ENCODE data around the gene SMC2.
A peak's percentile ranks its signal among the peaks of the same experiment; 100 is the strongest.

The SMC2 gene

DNA sequence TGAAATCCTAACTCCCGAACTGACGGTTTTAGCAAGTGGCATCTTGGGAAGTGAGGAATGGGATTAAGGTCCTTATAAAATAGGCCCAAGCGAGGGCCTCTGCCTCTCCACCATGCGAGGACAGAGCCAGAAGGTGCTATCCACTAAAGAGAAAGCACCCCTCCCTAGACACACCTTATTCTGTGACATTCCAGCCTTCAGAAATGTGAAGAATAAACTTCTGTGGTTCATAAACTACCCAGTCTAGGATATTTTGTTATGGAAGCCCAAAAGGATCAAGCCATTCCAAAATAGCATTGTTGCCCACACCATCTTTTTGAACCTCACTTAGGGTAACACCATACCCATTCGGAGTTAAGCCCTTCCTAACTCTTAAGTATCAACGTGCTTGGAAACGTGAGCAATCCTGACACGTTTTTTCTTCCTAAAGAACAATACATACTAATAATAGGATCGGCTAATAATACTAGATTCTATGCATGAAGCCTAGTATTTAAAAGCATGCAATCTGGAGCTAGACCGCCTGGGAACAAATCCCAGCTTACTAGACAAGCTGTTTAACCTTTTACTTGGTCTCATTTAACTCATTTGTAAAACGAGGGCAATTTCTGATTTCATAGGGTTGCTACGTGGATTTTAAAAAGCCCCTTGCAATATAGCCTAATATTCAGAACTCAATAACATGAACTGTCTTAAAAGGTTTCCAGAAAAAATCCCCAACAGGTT, 1.1 kb upstream of the SMC2 start:
- peak overlapping the region; percentile 81 for H3K27ac ChIP-seq (ENCODE audit: extremely low read depth, low read depth, low read length)
- peaks cover 0 to 12% of the 10 kb centered on the region in 2 experiments; a peak in 1 of 3 replicates for H3K36me3 ChIP-seq (ENCODE audit: control insufficient read depth in 2 of 2, insufficient read depth in 1 of 2, low read length in 2 of 2)
- H3K4me3 ChIP-seq (ENCODE audit: low read depth, low read length) = peak overlapping the region; percentile 94
- no peaks in the 10 kb centered on the region for H3K9me3 ChIP-seq (ENCODE audit: control insufficient read depth, insufficient read depth, low read depth, low read length)
- TF ChIP-seq ATF2 (tag by site-specific recombination; IDR thresholded peaks at IDR 0.05; ENCODE audit: low read depth) = no peak
- no peak for TF ChIP-seq RBAK (tag by site-specific recombination; IDR thresholded peaks at IDR 0.05)
- CTCF ChIA-PET = interaction anchor here (1.0 kb wide), 1 partner anchor 11 kb away, joined by 3 read pairs; no protein-coding TSS in a partner anchor
- 0 out of 2 replicates have a peak, but pooled peaks cover 2% of the 10 kb centered on the region for H3K4me1 ChIP-seq (ENCODE audit: control insufficient read depth, insufficient read depth, low read length)
- POLR2A ChIA-PET = interaction anchor here (1.0 to 2.0 kb wide), 7 partner anchors 9 to 655 kb away, joined by 3 to 6 read pairs (median 3); partner anchors contain the start of gene NIPSNAP3A

DNA sequence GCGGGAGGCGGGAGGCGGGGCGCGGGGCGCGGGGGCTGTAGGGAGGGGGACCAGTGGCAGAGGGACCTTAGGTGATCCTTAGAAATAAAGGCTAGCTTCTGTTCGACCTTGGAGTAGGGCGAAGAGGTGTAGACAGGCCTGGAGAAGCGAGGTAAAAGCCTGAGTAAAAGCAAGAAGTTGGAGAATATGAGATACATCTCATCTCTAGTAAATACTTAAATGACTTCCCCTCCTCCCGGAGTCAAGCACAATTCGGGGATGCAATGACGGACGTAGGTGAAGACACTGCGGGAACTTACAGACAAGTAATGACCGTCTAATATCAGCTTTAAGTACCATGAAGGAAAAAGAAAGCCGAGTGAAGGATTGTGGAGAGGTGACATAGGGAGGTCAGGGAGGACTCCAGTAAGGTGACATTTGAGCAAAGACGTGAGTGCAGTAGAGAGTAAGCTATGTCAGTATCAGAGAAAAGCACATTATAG, 466 bp downstream of the SMC2 start:
- peaks cover 2 to 16% of the 10 kb centered on the region in 2 experiments; a peak in 1 of 3 replicates for H3K36me3 ChIP-seq (ENCODE audit: control insufficient read depth in 2 of 2, insufficient read depth in 1 of 2, low read length in 2 of 2)
- ChIA-PET POLR2A (interaction anchor here (0.6 to 1.8 kb wide), 6 partner anchors 9 to 57 kb away, joined by 3 to 5 read pairs (median 3); no protein-coding TSS in a partner anchor), CTCF (interaction anchor here (0.5 kb wide), 1 partner anchor 32 kb away, joined by 3 read pairs; no protein-coding TSS in a partner anchor)
- no peak for TF ChIP-seq ZNF600 (tag by site-specific recombination; IDR thresholded peaks at IDR 0.05)
- no peak for TF ChIP-seq ZNF707 (tag by site-specific recombination; IDR thresholded peaks at IDR 0.05)
- TF ChIP-seq PRDM10 (tag by site-specific recombination; IDR thresholded peaks at IDR 0.05) = peak; percentile 70; the same call in 1 of the 2 replicates
- 0 out of 2 replicates have a peak, but pooled peaks cover 2% of the 10 kb centered on the region for H3K4me1 ChIP-seq (ENCODE audit: control insufficient read depth, insufficient read depth, low read length)
- H3K27ac ChIP-seq (ENCODE audit: extremely low read depth, low read depth, low read length) = no peak overlapping the region; the same call in 1 of the 2 replicates
- H3K9me3 ChIP-seq (ENCODE audit: control insufficient read depth, insufficient read depth, low read depth, low read length) = no peaks in the 10 kb centered on the region
- H3K4me3 ChIP-seq (ENCODE audit: low read depth, low read length) = peak overlapping the region; percentile 94

DNA sequence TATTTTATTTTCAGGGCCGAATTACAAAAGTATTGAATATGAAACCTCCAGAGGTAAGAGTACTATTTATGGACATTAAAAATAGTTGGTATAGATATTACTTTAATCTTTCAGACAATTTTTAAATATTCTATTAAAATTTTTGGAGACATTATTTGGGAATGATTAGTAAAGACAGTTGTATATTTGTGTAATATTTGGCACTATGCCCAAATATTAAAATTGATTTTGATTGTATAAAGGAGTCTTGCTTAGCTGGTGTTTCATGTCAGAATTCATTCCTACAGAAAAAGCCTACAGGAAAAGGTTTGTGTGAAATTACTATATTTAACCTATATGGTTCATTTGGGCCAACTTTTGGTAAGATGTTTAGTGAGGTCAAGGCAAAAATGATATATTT, 5.5 kb downstream of the SMC2 start:
- POLR2A ChIA-PET = no interaction called here
- H3K4me1 ChIP-seq (ENCODE audit: control insufficient read depth, insufficient read depth, low read length) = 0 out of 2 replicates have a peak, but pooled peaks cover 2% of the 10 kb centered on the region
- no peaks in the 10 kb centered on the region for H3K9me3 ChIP-seq (ENCODE audit: control insufficient read depth, insufficient read depth, low read depth, low read length)
- CTCF ChIA-PET = interaction anchor here (0.6 kb wide), 1 partner anchor 288 kb away, joined by 3 read pairs; no protein-coding TSS in a partner anchor
- no peak overlapping the region for H3K27ac ChIP-seq (ENCODE audit: extremely low read depth, low read depth, low read length)
- peaks cover 36 to 66% of the 10 kb centered on the region in 2 experiments for H3K36me3 ChIP-seq (ENCODE audit: control insufficient read depth in 2 of 2, insufficient read depth in 1 of 2, low read length in 2 of 2)
- H3K4me3 ChIP-seq (ENCODE audit: low read depth, low read length) = no peak overlapping the region
- no peak for TF ChIP-seq TSHZ1 (tag by site-specific recombination; IDR thresholded peaks at IDR 0.05; ENCODE audit: borderline replicate concordance)
- TF ChIP-seq BCL11B (tag by site-specific recombination; IDR thresholded peaks at IDR 0.05; ENCODE audit: low read depth) = no peak
- no peak for TF ChIP-seq REST (tag by site-specific recombination; IDR thresholded peaks at IDR 0.05)
- no peak for TF ChIP-seq ZNF366 (tag by site-specific recombination; conservative IDR thresholded peaks at IDR 0.05)
- TF ChIP-seq PRDM6 (tag by site-specific recombination; IDR thresholded peaks at IDR 0.05) = no peak
- TF ChIP-seq, protein P1, sequence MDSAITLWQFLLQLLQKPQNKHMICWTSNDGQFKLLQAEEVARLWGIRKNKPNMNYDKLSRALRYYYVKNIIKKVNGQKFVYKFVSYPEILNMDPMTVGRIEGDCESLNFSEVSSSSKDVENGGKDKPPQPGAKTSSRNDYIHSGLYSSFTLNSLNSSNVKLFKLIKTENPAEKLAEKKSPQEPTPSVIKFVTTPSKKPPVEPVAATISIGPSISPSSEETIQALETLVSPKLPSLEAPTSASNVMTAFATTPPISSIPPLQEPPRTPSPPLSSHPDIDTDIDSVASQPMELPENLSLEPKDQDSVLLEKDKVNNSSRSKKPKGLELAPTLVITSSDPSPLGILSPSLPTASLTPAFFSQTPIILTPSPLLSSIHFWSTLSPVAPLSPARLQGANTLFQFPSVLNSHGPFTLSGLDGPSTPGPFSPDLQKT (IDR thresholded peaks at IDR 0.05; ENCODE audit: borderline replicate concordance, low read depth, low read length) = no peak
- no peak for TF ChIP-seq ZNF221 (tag by site-specific recombination; IDR thresholded peaks at IDR 0.05; ENCODE audit: borderline replicate concordance)
